ENCODE results near the gene EPB41L3. TPM values are rescaled to one million over a fixed set of nuclear protein-coding genes. Genes with fewer than 3 reads are reported as not detected.

Gene EPB41L3
- total and polyA plus RNA-seq, 2 experiments from 2014 or later = 8.0 to 11.7 TPM

GRCh38 chr18:5429681-5430080 lies 114.1 kb downstream of the EPB41L3 start:
- H3F3A ChIP-seq (replicated peaks; ENCODE audit: low read depth) = no peaks in the 10 kb centered on the region
- H4K20me1 ChIP-seq (replicated peaks; ENCODE audit: insufficient read depth) = no peaks in the 10 kb centered on the region
- no peaks in the 10 kb centered on the region for H3K79me2 ChIP-seq (replicated peaks; ENCODE audit: insufficient read depth)
- H3K4me2 ChIP-seq = no peak overlapping the region
- no peaks in the 10 kb centered on the region for H3K9me2 ChIP-seq (ENCODE audit: insufficient read depth)
- TF ChIP-seq ETS1 (IDR thresholded peaks at IDR 0.05) = no peak
- no peak for TF ChIP-seq CREB1 (CRISPR knock-in tag; IDR thresholded peaks at IDR 0.05; ENCODE audit: low read depth)
- no peak for TF ChIP-seq ZNF114 (CRISPR knock-in tag; IDR thresholded peaks at IDR 0.05)
- TF ChIP-seq, protein P1, sequence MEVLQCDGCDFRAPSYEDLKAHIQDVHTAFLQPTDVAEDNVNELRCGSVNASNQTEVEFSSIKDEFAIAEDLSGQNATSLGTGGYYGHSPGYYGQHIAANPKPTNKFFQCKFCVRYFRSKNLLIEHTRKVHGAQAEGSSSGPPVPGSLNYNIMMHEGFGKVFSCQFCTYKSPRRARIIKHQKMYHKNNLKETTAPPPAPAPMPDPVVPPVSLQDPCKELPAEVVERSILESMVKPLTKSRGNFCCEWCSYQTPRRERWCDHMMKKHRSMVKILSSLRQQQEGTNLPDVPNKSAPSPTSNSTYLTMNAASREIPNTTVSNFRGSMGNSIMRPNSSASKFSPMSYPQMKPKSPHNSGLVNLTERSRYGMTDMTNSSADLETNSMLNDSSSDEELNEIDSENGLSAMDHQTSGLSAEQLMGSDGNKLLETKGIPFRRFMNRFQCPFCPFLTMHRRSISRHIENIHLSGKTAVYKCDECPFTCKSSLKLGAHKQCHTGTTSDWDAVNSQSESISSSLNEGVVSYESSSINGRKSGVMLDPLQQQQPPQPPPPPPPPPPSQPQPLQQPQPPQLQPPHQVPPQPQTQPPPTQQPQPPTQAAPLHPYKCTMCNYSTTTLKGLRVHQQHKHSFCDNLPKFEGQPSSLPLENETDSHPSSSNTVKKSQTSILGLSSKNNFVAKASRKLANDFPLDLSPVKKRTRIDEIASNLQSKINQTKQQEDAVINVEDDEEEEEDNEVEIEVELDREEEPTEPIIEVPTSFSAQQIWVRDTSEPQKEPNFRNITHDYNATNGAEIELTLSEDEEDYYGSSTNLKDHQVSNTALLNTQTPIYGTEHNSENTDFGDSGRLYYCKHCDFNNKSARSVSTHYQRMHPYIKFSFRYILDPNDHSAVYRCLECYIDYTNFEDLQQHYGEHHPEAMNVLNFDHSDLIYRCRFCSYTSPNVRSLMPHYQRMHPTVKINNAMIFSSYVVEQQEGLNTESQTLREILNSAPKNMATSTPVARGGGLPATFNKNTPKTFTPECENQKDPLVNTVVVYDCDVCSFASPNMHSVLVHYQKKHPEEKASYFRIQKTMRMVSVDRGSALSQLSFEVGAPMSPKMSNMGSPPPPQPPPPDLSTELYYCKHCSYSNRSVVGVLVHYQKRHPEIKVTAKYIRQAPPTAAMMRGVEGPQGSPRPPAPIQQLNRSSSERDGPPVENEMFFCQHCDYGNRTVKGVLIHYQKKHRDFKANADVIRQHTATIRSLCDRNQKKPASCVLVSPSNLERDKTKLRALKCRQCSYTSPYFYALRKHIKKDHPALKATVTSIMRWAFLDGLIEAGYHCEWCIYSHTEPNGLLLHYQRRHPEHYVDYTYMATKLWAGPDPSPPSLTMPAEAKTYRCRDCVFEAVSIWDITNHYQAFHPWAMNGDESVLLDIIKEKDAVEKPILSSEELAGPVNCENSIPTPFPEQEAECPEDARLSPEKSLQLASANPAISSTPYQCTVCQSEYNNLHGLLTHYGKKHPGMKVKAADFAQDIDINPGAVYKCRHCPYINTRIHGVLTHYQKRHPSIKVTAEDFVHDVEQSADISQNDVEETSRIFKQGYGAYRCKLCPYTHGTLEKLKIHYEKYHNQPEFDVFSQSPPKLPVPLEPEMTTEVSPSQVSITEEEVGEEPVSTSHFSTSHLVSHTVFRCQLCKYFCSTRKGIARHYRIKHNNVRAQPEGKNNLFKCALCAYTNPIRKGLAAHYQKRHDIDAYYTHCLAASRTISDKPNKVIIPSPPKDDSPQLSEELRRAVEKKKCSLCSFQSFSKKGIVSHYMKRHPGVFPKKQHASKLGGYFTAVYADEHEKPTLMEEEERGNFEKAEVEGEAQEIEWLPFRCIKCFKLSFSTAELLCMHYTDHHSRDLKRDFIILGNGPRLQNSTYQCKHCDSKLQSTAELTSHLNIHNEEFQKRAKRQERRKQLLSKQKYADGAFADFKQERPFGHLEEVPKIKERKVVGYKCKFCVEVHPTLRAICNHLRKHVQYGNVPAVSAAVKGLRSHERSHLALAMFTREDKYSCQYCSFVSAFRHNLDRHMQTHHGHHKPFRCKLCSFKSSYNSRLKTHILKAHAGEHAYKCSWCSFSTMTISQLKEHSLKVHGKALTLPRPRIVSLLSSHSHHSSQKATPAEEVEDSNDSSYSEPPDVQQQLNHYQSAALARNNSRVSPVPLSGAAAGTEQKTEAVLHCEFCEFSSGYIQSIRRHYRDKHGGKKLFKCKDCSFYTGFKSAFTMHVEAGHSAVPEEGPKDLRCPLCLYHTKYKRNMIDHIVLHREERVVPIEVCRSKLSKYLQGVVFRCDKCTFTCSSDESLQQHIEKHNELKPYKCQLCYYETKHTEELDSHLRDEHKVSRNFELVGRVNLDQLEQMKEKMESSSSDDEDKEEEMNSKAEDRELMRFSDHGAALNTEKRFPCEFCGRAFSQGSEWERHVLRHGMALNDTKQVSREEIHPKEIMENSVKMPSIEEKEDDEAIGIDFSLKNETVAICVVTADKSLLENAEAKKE (CRISPR knock-in tag; IDR thresholded peaks at IDR 0.05) = no peak
- no peak overlapping the region for H2AFZ ChIP-seq
- Mint-ChIP-seq H3K9me3 (no peaks in the 10 kb centered on the region), H3K36me3 (ENCODE audit: low read depth) (no peaks in the 10 kb centered on the region), H3K4me3 (no peak overlapping the region), H3K27ac (no peak overlapping the region), H3K4me1 (no peaks in the 10 kb centered on the region; the same call in 2 of the 3 replicates), H3K27me3 (ENCODE audit: insufficient read depth, low read depth, poor library complexity) (no peaks in the 10 kb centered on the region)
- H3K36me3 ChIP-seq (ENCODE audit: insufficient read depth) = no peaks in the 10 kb centered on the region
- ATAC-seq (no peak), DNase-seq (ENCODE audit: low spot score) (no peak)
- H3K27me3 ChIP-seq (ENCODE audit: insufficient read depth) = no peaks in the 10 kb centered on the region
- no peak overlapping the region for H3K4me3 ChIP-seq
- H3K27ac ChIP-seq (ENCODE audit: low read depth) = no peak overlapping the region
- no peaks in the 10 kb centered on the region for H3K4me1 ChIP-seq (ENCODE audit: insufficient read depth)

- ATAC-seq = no peak
- TF ChIP-seq EZH2phosphoT487 (IDR thresholded peaks at IDR 0.05; ENCODE audit: unreplicated experiment) = no peak
- TF ChIP-seq, protein P1 (CRISPR knock-in tag; IDR thresholded peaks at IDR 0.05) = no peak
- no peaks in the 10 kb centered on the region for H3K9me3 Mint-ChIP-seq
These were observed 118.1 kb downstream of the EPB41L3 start for GRCh38 chr18:5425721-5426120.

More at GRCh38 chr18:5425721-5426120, 118.1 kb downstream of the EPB41L3 start:
- Mint-ChIP-seq H3K4me1 (no peaks in the 10 kb centered on the region; the same call in 2 of the 3 replicates), H3K4me3 (no peak overlapping the region), H3K27me3 (ENCODE audit: insufficient read depth, low read depth, poor library complexity) (no peaks in the 10 kb centered on the region), H3K27ac (no peak overlapping the region), H3K36me3 (ENCODE audit: low read depth) (no peaks in the 10 kb centered on the region)
- Histone ChIP-seq H3K4me1 (ENCODE audit: insufficient read depth) (no peaks in the 10 kb centered on the region), H3K27me3 (ENCODE audit: insufficient read depth) (no peaks in the 10 kb centered on the region), H3K79me2 (replicated peaks; ENCODE audit: insufficient read depth) (no peaks in the 10 kb centered on the region), H4K20me1 (replicated peaks; ENCODE audit: insufficient read depth) (no peaks in the 10 kb centered on the region), H2AFZ (no peak overlapping the region), H3K27ac (ENCODE audit: low read depth) (no peak overlapping the region), H3K36me3 (ENCODE audit: insufficient read depth) (no peaks in the 10 kb centered on the region), H3K9me2 (ENCODE audit: insufficient read depth) (no peaks in the 10 kb centered on the region), H3F3A (replicated peaks; ENCODE audit: low read depth) (no peaks in the 10 kb centered on the region), H3K4me3 (no peak overlapping the region), H3K4me2 (no peak overlapping the region)
- DNase-seq (ENCODE audit: low spot score) = no peak
